ENCODE measurements around the gene SPATA6L. TPM values are rescaled to one million over a fixed set of nuclear protein-coding genes. Genes with fewer than 3 reads are reported as not detected.

The SPATA6L gene, protein sequence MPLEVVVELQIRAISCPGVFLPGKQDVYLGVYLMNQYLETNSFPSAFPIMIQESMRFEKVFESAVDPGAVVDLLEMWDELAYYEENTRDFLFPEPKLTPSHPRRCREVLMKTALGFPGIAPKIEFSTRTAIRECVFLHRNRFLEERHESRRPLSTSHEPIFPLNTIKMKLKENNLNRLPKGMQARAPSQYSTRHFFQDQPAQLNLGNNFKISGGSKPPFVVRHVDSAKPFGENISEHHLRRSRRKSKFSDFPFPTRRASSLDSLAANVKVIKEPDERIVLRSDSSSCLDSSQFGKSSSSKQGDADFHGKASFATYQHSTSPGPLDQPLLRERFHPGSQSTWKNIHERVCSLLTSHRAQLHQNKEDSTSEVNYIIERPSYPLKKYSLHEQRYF
- 0.24 and 0.32 TPM in 2 replicates for total RNA-seq

DNA sequence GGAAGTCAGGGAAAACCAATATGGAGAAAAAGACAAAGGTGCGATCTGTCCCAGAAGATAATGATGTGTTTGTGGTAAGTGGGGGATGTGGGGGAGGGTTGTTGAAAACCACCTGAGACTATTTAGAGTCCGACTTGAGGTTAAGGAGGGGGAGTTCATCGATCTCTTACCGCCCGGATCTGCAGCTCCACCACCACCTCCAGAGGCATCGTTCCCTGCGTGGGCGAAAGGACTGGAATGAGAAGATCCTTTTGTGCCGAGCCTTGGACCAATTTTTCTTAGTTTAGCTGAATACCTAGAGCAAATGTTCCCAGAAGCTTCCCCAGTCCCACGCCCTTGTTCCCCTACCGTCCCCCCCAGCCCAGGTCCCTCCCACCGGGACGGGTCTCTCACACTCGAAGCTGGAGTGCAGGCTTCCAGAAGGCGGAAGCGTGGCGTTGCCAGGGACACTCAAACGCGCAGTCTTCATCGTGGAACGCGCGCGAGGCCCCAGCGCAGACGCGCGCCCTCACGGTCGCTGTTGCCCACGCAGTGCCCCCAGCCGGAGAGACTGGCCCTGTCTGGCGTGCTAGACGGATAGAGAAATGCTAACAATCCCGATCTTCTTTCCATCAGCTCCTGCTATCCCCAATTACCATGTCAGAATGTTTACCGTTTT lies at the start of gene SPATA6L:
SPATA6L (minus strand) TSS at position 439 of the 658 bp plus-strand sequence; CDS start at position 209, 230 bp downstream.
- intact Hi-C loops (cut with micrococcal nuclease) = loop anchor here (10.0 kb wide), 1 partner anchor 931 kb away; no protein-coding TSS in a partner anchor

DNA sequence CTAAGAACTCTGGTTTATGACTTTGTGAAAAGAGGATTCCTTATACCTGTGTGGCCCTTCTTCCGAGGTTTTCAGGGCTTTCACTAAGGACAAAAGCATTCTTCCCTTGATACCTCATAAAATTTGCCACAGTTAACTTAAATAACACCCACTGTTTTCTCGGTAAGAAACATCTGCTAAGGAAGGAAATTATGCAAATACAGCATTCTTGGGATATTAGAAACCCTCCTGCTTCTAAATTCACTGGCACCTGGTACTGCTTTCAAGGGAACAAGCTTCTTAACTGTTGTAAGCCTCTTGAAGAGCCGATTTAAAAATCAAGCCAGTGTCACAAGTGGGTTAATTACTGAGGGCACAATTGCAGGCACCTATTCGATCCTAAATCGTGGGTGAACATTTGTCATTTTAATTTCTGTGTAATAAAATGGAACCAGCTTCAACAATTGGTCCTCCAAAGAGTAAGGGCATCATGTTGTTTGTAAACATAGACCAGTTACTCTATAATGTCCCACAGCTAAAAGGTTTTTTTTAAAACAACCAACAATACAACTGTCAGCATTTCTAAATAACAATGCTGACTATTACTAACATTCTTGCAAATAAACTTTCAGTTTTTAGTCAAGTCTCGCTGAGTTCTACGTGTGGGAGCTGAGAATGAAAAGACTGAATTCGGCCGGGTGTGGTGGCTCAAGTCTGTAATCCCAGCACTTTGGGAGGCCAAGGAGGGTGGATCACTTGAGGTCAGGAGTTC lies 48.2 kb upstream of the SPATA6L start:
- intact Hi-C loops (cut with micrococcal nuclease) = no loop called here

DNA sequence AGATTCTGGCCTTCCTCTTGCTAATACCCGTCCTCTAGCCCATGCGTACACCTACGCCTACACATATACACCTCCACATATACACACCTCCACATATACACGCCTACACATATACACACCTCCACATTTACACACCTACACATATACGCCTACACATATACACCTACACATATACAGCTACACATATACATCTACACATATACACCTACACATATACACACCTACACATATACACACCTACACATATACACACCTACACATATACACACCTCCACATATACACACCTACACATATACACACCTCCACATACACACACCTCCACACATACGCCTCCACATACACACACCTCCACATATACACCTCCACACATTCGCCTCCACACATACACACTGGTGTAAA lies 47.6 kb upstream of the SPATA6L start:
- intact Hi-C loops (cut with micrococcal nuclease) = loop anchor here (2.0 kb wide), 1 partner anchor 17 kb away; no protein-coding TSS in a partner anchor

DNA sequence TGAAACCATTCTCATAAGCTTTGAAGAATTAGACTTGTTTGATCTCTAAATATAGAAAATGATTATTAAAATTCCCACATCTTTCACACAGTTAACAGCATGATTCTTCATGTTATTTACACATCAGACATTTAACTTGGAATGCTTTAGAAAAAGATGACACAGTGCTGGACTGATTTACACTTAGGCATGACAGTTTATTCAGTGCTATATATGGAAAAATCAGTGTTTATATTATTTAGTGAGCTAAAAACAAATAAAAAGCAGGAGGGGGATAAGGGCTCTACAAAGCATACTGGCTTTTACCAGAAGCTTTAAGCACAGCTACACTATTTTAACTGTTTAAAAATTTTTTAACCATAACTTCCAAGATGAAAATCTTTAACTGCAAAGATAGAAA lies 43.1 kb upstream of the SPATA6L start:
- intact Hi-C loops (cut with micrococcal nuclease) = no loop called here

DNA sequence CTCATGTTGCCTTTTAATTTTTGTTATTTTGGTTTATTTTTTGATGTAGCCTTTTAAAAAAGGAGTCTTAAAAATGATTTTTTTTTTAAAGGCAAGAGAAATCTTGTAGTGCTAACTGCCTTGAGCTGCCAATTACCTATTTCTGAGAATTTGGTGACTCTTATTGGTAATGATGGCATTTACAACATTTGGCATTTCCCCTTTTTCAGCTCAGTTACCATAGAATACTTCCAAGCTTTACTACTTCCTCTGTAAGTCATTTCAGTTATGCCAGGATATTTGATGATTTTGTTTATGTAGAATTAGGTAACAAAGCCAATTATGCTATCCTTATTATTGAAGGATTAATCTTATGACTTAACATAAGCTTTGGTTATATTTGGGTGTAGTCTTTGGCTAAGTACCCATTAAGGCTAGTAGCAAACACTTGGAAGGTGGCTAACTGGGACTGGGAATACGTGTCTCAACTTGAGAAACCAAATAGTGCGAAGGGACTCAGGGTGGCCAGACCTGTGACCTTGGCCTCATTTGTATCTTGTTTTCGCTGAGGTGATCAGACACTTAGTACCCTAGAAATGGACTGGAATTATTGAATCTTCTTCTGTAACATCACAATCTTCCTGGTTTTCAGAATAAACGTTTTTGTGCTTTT lies 40.8 kb upstream of the SPATA6L start:
- intact Hi-C loops (cut with micrococcal nuclease) = no loop called here

DNA sequence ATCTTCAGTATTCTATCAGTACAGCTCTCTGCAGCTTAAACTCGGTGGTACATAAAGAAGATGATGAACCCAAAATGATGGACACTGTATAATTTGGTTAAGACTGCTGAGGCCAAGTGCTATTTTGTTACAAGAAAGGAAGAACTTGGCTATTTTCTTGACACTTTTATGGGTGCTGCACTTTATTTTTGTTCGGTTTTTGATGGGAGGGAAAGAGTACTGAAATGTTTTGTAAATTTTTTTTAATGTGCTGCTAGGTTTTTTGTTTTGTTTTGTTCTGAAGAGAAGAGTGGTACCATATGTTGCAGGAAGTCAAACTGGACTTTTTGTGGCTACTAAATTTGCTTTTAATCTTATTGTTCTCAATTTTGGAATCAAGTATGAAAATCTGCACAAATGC lies 39.7 kb upstream of the SPATA6L start:
- intact Hi-C loops (cut with micrococcal nuclease) = no loop called here

DNA sequence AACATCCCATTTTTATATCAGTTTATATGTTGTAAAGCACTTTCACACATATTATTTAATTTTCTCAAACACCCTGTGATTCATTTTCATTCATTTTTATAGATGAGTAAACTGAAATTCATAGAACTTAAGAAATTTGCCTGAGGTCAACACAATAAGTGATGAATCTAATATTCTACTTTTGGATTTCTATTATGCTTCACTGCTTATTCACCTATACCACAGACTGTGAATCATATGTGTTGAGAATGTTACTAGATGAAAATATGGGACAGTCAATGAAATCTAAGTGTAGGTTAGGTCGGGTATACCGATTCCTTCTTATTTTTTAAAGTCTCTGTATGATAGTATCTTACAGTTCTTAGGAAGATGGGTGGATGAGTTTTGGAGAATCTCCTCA lies 37.8 kb upstream of the SPATA6L start:
- intact Hi-C loops (cut with micrococcal nuclease) = no loop called here

DNA sequence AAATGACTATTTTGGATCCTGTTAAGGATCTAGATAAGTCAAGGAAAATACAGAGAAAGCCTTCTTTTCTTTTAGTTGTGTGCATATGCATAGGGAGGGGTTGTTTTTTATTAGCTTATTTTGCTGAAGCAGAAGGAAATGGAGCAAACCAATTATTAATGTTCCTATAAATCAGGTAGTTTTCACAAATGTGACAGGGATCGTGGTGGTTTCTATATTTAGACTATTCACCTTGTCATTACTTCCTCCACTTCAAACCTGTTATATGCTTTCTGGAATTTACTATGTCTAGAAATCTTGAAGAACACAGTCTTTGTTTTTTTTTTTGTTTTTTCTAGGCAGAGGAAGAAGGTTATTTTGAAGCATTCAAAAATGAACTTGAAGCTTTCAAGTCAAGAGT lies 35.2 kb upstream of the SPATA6L start:
- intact Hi-C loops (cut with micrococcal nuclease) = no loop called here

DNA sequence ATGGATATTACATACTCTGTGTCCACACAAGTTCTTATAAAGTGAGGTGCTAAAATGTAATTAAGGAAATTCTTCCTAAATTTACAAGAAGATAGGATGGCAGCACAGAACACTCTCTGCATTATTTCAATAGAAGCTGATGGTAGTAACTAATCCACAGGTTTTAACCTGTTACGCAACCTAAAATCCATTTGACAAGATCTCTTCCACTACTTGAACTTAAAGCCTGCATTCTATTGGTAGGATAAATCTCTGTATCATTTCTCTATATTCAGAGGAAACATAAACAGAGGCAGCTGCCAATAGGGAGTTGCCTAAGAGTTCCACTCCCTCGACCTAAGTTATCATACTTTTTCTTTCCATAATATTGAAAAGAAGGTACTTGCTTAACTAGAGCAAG lies 34.7 kb upstream of the SPATA6L start:
- intact Hi-C loops (cut with micrococcal nuclease) = no loop called here

DNA sequence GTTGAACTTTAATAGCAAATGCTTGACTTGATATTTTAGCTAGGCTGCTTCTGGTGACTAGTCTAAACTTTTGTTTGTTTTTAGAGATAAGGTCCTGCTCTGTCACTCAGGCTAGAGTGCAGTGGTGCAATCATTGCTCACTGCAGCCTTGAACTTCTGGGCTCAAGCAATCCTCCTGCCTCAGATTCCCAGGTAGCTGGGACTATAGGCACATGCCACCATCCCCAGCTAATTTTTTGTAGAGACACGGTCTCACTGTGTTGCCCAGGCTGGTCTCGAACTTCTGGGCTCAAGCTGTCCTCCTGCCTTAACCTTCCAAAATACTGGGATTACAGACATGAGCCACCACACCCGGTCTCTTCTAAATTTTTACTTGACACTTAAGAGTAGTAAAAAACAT lies 33.8 kb upstream of the SPATA6L start:
- intact Hi-C loops (cut with micrococcal nuclease) = no loop called here

DNA sequence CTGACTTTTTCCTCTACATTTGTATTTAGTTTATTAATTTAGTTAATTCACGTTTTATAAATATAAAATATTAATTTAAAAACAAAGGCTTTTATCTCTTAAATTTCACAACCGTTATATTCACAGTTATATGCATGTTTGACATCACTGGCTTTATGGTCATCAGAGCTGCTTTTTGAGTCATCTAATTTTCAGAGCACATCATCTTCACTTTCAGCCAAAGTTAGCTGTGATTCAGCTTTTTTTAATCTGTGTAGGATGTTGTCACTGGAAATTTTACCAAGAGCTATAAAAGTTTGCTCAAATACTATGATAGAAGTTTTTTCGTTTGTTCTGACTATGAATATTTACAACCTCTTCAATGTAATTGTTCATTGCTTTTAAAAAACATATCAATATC lies 25.5 kb upstream of the SPATA6L start:
- intact Hi-C loops (cut with micrococcal nuclease) = no loop called here

DNA sequence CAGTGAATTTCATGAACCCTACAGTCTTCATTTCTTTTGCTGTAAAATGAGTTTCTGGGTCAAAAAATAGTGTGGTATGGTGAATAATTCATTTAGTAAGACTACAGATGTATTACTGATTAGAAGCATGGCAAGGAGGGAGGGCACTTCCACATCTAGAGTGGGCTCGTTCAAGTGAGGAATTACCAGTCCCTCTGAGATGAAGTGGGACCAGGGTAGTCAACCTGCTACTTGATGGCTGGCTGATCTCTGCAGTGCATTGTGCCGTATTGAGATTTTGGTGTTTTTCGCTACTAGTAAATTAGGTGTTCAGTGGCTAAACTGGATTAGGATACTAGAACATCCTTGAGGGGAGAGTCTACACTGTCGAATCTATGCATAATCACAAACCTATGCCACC lies 23.9 kb upstream of the SPATA6L start:
- intact Hi-C loops (cut with micrococcal nuclease) = no loop called here

DNA sequence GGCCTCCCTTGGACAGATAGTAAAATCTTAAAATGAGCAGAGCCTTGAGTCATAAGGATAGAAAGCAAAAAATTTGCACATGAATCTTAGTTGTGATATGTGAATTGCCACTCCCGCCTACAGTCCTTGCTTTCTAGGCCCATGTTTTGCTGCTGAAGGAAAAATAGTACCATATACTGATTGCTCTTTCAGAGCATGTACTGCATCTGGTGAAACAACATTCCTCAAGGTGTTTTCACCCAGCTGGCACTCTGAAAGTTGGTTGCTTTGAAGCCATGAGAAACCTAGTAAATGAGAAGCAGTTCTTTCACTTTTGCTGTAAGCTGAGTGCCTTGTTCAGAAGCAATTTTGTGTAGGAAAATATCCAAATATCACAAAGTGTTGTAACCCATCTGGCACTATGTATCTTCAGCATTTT lies 23.4 kb upstream of the SPATA6L start:
- intact Hi-C loops (cut with micrococcal nuclease) = no loop called here

DNA sequence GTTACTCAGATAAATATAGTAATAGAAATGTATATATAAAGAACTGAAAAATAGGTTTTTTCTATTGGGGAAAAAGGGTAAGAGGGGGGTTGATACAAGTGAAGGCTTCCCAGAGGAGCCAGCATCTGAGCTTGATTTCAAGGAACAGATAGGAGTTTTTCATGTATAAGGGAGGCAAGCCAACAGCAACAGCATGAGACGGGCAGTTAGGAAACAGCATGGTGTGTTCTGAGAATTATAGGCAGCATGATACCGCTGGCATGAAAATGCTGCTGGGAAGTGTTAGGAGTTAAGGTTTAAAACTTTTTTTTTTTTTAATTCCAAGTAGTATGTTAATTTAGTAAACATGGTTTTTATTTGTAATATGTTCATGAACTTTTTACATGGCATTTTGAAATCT lies 22.7 kb upstream of the SPATA6L start:
- intact Hi-C loops (cut with micrococcal nuclease) = no loop called here

DNA sequence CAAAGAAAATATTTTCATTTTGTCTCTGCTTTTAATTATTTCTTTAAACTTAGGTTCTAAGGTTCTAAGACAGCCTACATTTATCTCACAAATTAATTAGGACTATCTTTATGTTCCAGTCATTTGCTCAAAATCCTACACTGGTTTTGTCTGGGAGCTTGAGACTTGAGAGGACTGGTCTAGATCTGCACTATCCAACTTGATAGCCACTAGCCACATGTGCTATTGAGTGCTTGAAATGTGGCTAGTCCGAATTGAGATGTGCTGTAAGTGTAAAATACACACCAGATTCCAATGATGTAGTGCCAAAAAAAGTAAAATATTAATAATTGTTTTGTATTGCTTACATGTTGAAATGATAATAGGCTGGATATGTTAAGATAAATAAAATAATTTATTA lies 20.3 kb upstream of the SPATA6L start:
- intact Hi-C loops (cut with micrococcal nuclease) = no loop called here

DNA sequence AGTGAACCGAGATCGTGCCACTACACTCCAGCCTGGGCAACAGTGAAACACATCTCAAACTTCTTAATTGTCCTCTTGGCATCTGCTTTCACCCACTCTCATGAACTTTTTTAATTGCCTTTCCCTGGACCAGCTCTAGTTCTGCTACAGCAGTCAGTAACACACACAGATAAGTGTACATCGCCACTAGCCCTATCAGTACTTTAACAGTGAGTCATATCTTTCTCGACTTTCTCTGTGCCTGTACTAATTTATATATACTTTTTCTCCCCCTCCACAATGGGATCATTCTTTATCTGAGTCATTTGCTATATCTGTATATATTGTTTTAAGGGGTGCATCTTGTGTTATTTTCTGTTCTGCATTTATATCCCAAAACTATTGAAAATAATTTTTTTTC lies 19.8 kb upstream of the SPATA6L start:
- intact Hi-C loops (cut with micrococcal nuclease) = no loop called here

DNA sequence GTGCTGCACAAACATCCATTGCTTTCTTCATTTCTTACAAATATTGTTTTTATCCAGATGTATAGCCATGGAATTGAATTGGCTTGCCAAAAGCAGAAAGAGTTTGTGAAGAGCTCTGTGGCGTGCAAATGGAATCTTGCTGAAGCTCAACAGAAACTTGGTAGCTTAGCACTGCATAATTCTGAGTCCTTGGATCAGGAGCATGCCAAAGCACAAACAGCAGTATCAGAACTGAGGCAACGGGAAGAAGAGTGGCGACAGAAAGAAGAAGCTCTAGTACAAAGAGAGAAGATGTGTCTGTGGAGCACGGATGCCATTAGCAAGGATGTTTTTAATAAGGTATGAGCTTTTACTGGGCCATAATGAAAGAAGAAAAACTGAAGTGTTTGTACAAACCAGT lies 18.5 kb upstream of the SPATA6L start:
- intact Hi-C loops (cut with micrococcal nuclease) = no loop called here

DNA sequence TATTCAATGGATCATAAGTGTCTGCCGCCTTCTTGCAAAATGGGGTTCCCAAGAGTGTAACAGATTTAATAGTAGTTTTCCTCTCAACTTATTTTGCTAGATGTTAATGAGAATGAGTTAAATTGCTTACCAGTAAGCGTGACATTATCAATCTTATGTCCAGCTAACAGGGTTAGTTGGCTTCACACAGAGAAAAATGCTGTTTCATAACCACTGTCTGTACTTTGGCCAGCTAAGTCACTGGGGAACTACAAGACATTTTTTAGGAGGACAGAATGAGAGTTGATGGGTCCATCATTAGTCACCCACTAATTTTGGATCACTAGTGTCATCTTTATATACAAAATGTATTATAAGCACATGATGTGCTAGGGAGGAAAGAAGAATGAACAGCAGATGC lies 14.5 kb upstream of the SPATA6L start:
- intact Hi-C loops (cut with micrococcal nuclease) = no loop called here

DNA sequence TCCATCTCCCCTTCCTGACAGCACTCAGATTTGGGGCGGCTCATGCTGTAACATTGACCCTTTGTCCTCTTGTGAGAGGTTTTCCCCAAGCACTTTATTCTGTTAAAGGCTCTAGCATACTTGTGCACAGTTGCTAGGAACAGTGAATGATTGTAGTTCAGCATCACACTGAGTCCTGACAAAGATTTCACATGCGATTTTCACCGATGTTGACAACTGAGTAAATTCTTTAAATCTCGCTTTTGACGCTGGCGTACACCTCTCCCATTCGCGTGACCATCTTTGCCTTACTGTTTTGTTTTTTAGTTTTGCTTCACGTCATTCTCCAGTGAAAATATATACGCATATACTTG lies 13.9 kb upstream of the SPATA6L start:
- intact Hi-C loops (cut with micrococcal nuclease) = no loop called here

DNA sequence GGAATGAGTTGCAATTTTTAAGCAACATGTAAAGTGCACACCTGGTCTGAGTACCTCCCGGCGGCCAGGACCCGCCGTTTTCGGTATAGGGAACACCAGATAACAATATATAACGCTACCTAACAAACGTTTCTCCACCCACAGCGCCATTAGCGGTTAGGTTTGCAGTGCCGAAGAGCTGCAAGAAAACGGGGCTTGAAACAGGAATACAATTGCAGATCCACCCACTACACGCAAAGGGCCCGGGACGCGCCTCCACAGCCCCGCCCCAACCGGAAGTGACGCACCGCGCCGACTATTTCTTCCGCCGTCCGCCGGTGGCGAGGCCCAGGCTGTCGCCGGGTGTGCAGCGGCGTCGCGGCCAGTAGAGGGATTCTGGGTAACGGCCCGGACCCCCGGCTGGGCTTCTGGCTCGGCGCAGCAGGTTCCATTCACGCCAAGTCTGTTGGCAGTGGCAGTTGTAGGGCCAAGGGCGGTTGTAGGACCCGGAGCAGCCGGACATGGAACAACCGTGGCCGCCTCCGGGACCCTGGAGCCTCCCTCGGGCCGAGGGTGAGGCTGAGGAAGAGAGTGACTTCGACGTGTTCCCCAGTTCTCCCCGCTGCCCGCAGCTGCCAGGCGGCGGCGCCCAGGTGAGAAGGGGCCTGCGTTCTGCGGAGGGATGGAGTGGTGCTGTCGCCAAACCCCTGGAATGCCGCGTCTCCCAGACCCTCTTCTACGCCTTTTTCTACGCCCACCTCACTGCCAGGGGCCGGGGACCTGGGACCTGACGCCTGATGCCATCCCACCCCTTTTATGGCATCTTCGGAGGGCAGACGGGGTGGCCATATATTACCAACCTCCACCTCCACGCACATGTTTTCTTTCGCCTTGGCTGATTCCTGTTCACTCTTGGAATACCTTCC lies 13.2 kb upstream of the SPATA6L start, which contains the start of gene CDC37L1:
CDC37L1 (plus strand) TSS at position 302 of the 905 bp plus-strand sequence; CDS start at position 501, 199 bp downstream.
- intact Hi-C loops (cut with micrococcal nuclease) = loop anchor here (1.0 to 5.0 kb wide), 14 partner anchors 9 to 1835 kb away; partner anchors contain the start of genes CD274, JAK2, PLGRKT and PLPP6

All from T-helper 1 cell treated with Interleukin-12 subunit alpha and Interleukin-12 subunit beta and Interleukin-4 antibody, amounts not matched to agents 30 ng/mL and 1 ng/mL, for 36 hours (primary cell).